SK-N-DZ (cell line): Measurements from ENCODE around the gene HOXC4.

Experiments used
- DNase-seq: peaks from one replicate; pipeline ENCODE4 v3.0.0-alpha.2; 2015; ENCODE audit warnings: low spot score

HOXC4 gene

GRCh38 chr12:54015018-54015931 lies 38.4 kb upstream of the HOXC4 start:
- DNase-seq: no peak

GRCh38 chr12:54016051-54016450 lies 37.6 kb upstream of the HOXC4 start:
- no peak for DNase-seq

DNA sequence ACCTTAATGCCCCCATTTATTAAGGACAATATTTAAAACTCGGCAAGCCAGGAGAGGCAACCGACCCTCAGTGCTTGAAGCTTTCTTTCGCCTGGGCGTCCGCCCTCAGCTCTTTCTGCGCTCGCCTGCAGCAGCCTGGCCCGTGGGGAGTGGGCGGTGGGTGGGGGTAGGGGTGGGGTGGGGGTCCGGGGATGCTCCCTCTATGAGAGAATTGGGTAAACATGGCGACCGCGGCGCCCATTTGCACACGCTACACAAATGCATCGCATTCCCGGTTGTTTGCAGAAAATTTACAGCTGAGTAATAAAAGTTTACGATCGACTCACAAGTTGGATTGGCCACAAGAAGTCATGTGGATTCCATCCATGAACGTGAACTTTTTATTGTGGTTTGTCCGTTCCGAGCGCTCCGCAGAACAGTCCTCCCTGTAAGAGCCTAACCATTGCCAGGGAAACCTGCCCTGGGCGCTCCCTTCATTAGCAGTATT lies 37.1 kb upstream of the HOXC4 start:
- no peak for DNase-seq

DNA sequence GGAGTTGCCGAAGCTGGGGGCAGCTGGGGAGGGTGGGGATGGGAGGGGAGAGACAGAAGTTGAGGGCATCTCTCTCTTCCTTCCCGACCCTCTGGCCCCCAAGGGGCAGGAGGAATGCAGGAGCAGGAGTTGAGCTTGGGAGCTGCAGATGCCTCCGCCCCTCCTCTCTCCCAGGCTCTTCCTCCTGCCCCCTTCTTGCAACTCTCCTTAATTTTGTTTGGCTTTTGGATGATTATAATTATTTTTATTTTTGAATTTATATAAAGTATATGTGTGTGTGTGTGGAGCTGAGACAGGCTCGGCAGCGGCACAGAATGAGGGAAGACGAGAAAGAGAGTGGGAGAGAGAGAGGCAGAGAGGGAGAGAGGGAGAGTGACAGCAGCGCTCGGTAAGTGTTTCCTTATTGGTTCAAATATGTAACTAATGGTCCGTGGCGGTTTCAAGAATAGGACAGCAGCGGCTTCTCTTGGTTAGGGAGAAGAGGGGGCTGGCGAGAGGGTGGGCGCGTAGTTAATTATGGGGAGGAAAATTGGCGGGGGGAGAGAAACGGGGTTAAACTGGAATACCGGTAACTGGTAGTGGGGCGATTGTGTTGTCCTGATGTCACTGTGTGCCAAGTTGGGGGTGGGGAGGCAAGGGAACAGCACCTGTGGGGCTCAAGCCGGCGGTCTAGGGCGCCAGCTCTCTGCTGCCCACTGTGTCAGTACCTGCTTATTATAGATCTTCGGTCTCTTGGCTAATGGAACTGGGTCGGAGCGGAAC lies 36.4 kb upstream of the HOXC4 start:
- peak; percentile 54 for DNase-seq

DNA sequence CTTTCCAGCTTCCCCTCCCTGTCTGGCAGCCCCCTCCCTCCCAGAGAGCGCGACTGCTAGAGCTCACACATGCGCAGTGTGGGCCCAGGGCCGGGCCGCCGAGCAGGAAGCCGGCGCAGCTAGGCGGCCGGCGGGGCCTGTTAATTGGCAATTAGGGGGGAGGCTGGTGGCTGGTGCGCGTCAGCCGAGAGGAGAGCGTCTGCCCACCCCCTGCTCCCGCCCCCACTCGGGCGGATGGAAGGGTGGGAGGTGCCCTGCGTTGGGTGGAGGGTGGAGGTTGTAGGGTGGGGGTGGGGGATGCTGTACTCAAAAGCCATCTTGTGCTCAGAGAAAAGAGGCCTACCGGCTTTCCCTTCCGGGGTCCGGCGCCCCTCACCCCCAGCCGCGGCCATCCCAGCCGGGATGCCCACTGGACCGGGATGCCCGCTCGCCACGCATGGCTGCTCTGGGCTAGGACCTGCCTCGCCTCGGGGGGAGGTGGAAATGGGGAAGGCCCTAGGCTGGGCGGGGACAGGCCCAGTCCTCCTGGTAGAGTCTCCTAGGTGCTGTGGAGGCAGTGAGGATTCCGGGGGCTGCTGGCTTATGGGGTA lies 35.7 kb upstream of the HOXC4 start:
- peak; percentile 94 for DNase-seq

- no peak for DNase-seq
These were observed 35.1 kb upstream of the HOXC4 start for GRCh38 chr12:54018468-54018984.

- DNase-seq: no peak
These were observed 34.4 kb upstream of the HOXC4 start for GRCh38 chr12:54019091-54019811.

- peak; percentile 52 for DNase-seq
These were observed 33.6 kb upstream of the HOXC4 start for GRCh38 chr12:54019924-54020590.

DNA sequence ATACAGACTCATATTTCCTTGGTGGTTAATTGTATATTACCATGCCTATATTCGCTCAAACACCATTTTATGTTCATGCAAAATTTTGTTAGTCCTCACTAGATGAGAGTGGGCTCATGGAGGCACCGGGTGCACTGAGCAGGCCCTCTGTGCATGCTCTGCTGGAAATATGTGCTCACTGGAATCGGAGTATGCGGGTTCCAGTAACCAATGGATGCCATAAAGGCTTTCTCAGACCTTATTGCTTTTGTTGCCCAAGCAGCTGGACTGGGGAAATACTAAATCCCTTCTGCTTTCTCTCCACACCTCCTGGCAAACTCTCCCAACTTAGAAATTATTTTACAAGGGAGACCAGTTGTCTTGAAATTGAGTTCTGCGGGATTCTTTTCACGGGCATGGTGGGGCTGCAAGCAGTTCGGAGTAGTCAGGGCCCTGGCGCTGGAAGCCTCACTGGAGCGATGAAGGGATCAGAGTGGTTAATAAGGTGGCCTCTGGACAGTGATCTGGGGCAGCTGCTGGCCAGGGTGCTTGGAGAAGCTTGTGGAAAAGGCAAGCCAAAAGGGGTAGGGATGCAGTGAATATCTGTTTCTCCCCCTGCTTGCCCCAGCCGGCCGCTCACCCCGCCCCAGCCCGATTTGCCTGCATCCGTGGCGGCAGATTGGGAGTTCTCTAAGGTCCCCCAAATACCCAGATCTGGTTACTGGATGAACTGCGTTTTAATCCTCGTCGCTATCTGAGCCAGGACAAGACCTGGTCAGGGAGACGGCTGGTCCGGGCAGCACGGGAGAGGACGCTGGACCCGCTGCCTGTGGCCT lies 32.8 kb upstream of the HOXC4 start:
- DNase-seq: no peak

DNA sequence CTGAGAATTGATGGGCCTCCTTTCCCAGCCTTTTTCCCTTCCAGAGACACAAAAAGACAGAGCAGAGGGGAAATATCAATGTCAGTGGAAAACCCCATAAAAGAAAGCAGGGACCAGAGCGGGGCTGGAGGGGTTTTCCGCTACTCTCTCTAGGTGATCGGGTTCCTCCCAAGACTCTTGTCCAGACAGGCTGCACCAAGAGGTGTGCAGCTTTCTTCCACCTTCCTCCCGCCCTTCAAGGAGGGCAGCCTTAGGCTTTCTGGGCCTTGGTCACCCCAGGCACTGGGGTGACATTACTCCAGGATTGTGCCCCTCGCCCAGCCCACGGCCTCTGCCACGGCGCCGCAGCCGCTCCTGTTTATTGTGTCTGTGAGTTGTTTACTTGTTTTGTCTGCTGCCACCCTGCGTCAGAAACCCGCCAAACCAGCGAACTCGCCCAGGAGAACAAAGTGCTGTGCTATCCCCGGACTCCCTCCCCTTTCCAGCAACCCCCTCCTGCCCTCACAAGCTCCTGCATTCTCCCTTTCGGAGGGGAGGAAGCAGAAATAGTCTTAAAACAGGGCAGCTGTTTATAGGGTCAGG lies 32.1 kb upstream of the HOXC4 start:
- peak; percentile 64 for DNase-seq

GRCh38 chr12:54022960-54023884 lies 30.4 kb upstream of the HOXC4 start:
- no peak for DNase-seq

GRCh38 chr12:54024127-54024526 lies 29.5 kb upstream of the HOXC4 start:
- DNase-seq: no peak

DNA sequence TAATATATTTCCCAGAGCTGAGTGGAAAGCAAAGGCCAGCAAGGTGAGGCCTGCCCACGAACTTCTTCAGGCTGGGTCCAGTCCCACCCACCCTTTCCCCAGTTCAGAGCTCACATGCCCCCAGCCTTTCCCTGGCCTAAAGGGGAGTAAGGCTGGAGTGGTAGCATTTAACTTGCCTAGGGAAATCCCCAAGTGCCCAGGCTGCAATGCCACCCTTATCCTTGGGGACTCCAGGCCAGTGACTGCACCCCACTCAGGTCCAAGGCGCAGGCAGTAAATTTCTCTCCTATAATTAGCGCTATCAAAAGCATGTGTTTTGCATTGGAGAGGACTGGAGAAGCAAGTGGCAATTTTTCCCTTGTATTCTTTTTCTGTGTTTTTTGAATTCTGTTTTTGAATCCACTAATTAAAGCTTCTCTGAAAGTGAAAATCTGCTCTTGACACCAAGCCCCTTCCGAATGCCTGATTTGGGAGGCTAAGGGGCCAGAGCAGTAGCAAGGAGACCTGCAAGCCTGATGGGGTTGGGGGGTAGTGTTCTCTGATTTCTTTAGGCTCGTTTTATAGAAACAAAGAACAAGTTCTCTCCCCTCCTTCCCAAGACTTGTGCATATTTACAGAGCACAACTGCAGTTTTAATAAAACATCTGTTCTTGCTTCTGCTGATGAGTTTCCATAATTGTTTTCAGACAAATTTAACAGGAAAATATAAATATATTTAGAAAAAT lies 28.9 kb upstream of the HOXC4 start:
- no peak for DNase-seq

DNA sequence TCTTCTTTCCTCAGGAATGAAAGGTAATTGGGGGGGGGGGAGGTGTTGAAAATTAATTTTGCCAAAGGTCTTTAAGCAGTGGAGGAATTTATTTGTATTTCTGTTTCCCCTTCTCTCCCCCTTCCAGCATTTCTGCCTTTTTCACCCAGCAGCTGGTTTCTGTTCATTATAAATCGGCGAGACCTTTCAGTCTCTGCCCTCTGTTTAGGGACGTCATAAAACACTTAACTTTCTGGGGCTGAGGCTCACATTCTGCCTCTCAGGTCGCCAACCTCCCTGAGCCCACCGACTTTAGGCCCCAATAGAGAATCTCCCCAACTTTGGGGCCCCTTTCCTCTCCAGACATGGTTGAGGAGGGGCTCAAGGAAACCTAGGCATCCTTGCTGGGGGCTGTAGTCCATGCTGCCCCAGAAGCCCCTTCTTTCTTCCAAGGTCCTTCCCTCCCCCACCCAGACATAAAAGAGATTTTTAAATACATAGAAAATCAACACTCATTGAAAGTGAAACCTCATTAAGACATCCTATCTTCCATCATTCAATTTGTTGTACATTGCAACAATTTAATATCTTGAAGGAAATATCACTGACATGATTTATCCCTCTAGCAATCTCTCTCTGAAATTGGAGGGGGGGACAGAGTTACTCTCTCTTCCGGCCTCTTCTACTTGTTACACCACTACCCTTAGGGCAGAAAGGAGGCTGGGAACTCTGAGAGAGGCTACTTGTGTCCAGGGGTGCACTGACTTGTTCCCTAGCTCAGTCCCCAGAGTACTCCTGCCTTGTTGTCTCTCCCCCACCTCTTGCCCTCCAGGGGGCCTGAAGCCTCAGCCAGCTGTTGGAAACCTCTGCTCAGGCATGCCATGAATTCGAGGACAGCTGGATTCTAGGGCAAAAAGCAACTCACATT lies 27.9 kb upstream of the HOXC4 start:
- DNase-seq: no peak

- DNase-seq: no peak
These were observed 26.8 kb upstream of the HOXC4 start for GRCh38 chr12:54026640-54027441.

GRCh38 chr12:54027442-54027786 lies 26.2 kb upstream of the HOXC4 start:
- no peak for DNase-seq
